ENCODE results near the gene GPR68.

- TF ChIP-seq POLR2A (IDR thresholded peaks at IDR 0.05) (no peak), CTCF (IDR thresholded peaks at IDR 0.05) (no peak)
Observed at GRCh38 chr14:91258011-91258618, 13.6 kb upstream of the GPR68 start.
